GM18873 (cell line): ENCODE results near the gene HHLA2.

Source experiments
- ATAC-seq: cut with Tn5 transposase; IDR thresholded peaks from one replicate; pipeline ENCODE4 v1.9.1; 2021; ENCODE audit warnings: mild to moderate bottlenecking, moderate library complexity, moderate number of reproducible peaks; ENCODE audit not compliant: unreplicated experiment, low FRiP score

Gene HHLA2

GRCh38 chr3:108412121-108412750 lies 115.9 kb downstream of the HHLA2 start:
- no peak for ATAC-seq

- no peak for ATAC-seq
These were observed 117.7 kb downstream of the HHLA2 start for GRCh38 chr3:108414007-108414406.

GRCh38 chr3:108415661-108416060 lies 119.3 kb downstream of the HHLA2 start:
- no peak for ATAC-seq

- ATAC-seq: no peak
These were observed 119.9 kb downstream of the HHLA2 start for GRCh38 chr3:108416111-108416869.

- no peak for ATAC-seq
These were observed 124.6 kb downstream of the HHLA2 start for GRCh38 chr3:108420926-108421325.
